ENCODE measurements around the gene KRTAP10-11.

DNA sequence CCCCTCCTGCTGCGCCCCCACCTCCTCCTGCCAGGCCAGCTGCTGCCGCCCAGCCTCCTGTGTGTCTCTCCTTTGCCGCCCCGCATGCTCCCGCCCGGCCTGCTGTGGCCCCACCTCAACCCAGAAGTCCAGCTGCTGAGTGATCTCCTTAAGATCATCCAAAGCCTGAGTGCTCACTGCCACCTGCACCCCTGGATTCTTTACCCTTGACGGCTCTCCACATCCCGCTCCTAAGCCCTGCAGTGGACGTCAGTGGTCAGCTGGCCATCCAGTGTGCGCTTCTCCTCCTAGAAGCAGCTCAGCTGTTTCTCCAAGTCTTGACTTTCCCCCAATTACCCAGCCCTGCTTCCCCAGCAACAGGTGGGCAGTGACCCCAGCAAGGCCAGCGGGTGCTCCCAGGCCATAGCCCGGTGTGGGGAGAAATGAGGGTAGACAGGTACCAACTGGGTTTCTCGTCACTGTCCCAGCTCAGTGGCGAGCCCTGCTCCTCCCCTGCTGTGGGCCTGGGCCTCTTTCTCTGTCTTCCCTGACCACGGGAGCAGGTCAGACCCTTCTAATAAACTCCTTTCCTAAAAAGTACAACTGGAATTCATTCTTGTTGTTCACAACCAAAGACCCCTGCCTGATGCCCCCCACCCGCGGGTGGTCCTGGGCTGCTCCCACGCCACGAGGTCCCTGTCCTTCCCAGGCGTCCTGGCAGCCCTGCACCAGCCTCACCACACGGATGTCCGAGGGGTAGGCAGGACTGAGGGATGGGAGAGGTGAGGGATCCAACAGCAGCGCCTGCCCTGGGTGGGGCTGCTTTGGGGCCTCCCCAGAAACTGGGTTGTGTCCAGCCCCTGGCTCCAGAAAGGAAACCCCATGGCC lies 44.4 kb upstream of the KRTAP10-11 start:
- TF ChIP-seq POLR2A (IDR thresholded peaks at IDR 0.05) (no peak), POLR2AphosphoS5 (IDR thresholded peaks at IDR 0.05) (no peak)
- TF ChIP-seq, protein P1, sequence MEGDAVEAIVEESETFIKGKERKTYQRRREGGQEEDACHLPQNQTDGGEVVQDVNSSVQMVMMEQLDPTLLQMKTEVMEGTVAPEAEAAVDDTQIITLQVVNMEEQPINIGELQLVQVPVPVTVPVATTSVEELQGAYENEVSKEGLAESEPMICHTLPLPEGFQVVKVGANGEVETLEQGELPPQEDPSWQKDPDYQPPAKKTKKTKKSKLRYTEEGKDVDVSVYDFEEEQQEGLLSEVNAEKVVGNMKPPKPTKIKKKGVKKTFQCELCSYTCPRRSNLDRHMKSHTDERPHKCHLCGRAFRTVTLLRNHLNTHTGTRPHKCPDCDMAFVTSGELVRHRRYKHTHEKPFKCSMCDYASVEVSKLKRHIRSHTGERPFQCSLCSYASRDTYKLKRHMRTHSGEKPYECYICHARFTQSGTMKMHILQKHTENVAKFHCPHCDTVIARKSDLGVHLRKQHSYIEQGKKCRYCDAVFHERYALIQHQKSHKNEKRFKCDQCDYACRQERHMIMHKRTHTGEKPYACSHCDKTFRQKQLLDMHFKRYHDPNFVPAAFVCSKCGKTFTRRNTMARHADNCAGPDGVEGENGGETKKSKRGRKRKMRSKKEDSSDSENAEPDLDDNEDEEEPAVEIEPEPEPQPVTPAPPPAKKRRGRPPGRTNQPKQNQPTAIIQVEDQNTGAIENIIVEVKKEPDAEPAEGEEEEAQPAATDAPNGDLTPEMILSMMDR (IDR thresholded peaks at IDR 0.05) = no peak

Data from breast epithelium (tissue), 3 donors.